Forelimb muscle (tissue), 1 donor: ENCODE data around the gene RAB24. TPM values are rescaled to one million over a fixed set of nuclear protein-coding genes. Genes with fewer than 3 reads are reported as not detected.
"Not testable (repeated sequence)": the region's sequence is repeated elsewhere in the genome, so short reads cannot be mapped to it uniquely, and the experiment has no call there.

ENCODE experiments used
- DNase-seq: peaks from one replicate; pipeline ENCODE4 v3.0.0-alpha.2; 2013; ENCODE audit warnings: low read depth
- polyA plus RNA-seq: library from polyadenylated mRNA; unstranded; fragments of 120-200 nt; gene quantifications from one replicate; pipeline ENCODE4 v1.2.1, GENCODE V29; 2013; ENCODE audit not compliant: insufficient read length

RAB24 gene
- 27.1 TPM for polyA plus RNA-seq

DNA sequence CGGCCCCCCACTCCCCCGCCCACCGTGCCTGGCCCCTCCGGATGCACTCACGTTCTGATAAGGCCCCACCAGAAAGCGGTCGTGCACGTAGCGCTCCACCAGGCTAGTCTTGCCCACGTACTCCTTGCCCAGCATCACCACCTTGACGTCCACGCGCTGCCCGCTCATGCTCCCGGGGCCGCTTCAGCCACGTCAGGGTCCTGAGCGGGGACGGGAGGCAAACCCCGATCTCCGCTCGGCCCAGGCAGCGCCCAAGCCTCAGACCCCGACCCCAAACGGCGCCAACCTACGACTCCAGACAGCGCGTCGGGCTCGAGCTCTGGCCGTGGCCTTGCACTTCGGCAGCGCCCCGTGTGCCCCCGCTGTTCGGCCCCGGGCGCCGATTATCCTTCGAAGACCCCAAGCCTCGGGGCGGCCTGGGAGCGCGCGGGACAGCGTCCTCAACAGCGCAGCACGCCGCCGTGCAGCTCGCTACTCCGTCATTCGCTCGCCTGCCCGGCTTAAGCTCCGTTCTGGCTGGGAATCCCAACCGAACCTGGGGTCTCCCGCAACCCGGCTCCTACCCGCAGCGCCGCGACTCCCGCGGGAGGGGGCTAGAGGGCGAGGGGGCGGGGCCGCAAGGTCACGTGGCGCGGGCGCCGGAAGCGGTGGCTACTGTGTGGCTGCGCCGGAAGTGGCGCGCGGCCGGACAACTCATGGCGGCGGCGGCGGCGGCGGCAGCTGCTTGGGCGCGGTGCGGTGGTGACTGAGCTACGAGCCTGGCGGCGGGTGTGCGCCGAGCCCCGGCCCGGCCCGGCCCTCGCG is at the start of gene RAB24, which contains the start of gene PRELID1:
Gene RAB24, minus strand, starts transcription at position 599 of the 804 bp plus-strand sequence. Its CDS starts 431 bp downstream, at position 168.
Gene PRELID1, plus strand, starts transcription at position 679 of the 804 bp plus-strand sequence. CDS start 187 bp downstream, outside the sequence.
- DNase-seq = no peak

DNA sequence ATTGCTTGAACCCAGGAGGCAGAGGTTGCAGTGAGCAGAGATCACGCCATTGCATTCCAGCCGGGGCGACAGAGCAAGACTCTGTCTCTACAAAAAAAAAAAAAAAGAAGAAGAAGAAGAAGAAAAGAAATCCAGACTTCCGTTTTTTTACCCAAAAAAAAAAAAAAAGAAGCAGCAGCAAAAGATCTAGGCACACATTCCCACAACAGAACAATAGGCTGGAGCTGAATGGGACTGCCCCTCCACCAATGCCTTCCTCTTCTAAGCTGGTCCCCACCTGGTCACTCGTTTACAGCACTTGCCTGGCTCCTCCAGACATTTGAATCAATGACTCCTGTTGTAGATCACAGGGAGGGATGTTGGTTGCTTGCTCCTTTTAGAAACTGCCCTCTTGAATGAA is 49.6 kb upstream of the RAB24 start:
- DNase-seq = no peak

DNA sequence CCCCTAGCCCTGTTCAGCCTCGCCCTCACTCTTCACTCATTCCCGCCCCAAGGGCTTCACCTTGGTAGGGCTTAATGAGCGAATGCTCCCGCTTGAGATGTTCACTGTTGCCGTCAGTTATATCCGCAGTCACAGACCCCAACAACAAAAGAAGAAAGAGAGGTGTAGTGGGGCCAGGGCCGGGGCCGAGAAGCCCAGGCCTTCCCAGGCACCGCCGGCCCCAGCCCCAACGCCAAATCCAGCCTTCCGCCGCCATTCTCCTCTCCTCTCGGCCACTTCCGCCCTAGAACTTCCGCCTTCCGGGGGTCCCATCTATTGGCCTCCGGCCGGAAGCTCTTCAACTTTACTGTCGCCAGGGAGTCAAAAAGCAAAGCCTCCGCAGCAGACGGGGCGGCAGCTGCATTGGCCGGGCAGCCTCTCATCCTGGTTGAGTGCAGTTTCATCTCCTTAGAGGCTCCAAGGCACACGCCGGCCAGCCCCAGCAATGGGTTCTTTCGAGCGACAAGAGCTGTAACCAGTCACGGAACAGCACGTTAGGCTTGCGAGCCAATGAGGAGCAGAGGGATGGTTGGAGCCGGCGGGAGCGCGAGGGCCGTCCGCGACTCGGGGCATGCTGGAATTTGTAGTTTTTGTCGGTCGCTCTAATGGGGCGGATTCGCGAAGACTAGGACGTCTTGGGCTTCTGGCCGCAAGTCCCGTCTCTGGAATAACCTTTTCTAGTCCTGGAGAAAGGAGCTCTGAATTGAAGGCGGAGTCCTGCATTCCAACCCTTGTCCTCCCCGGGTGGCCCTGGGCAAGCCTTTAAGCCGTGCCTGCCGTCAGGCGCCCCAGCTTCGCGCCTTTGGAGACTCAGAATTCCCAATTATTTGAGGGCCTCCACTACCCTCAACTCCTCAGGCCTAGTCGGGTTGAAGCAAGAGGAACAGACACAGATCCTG is 48.1 kb upstream of the RAB24 start, which contains the start of gene LMAN2:
Gene LMAN2, minus strand, starts transcription at position 277 of the 938 bp plus-strand sequence. Its CDS starts 21 bp downstream, at position 256.
- DNase-seq = peak; percentile 96

DNA sequence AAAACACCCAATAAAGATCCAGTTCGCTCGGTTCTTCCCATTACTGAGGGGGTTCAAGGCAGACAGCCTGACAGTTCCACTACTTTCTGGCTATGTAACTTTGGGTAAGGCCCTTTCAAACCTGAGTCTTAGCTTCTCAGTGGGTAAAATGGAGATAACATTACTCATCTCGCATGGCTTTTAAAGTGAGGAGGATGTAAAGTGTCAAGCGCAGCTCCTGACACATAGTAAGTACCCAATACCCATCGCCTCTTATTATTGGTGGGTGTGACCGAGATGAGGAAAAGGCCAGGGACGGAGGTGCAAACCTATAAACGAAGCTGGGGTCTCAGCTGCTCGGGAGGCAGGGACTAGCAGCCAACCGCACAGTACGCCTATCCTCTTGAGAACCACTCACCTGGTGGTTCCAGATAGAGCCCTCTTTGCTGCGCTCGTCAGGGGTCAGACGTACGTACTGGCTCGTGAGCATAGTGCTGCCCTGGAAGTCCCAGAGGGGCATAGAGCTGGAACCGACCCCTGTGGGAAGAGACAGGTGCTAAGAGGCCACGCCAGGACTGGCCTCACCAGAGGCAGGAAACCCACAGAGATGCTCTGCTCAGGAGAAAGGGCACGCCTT is 47.4 kb upstream of the RAB24 start:
- no peak for DNase-seq

DNA sequence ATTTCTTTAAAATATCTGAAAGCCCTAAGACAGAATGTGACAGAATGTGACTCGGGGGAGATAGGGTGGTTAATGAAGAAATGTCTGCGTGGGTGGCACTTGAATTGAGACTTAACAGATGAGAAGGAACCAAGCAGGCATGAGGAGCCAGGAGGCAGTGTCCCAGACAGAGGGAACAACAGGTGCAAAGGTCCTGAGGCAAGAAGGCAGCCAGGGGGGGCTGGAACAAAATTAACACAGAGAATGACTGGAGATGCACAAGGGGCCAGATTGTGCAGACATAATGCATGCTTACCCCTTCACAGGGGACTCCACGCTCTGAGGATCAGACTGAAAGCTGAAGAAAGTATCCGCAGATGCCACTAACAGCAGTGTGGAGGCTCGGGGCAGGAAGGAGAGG is 46.2 kb upstream of the RAB24 start:
- DNase-seq = no peak

DNA sequence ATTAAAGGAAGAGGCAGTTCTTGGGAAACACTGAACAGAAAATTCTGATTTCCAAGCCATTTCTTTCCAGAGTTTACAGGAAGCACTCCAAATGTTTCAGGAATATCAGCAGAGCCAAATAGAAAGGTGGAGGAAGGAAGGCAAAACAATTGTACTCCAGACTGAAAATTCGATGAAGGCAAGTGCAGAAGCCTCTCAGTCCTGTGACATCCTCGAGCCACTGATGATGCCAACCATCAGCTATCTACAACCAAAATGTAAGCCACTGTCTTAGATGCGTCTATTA is 45.8 kb upstream of the RAB24 start:
- no peak for DNase-seq

DNA sequence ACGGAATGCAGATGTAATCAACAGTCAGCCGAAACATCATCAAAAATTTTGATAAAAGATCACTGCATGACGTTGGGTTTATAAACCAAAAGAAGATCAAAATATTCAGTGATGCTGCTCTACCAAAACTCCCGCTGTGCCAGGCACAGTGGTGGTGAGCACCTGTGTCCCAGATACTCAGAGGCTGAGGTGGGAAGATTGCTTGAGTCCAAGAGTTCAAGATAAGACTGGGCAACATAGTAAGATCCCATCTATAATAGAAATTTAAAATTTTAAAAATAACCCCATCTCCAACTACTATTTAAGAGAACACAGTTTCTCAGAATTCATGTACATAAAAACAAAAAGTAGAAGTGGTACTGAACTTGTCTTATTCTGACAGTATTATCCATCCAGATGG is 44.2 kb upstream of the RAB24 start:
- no peak for DNase-seq

DNA sequence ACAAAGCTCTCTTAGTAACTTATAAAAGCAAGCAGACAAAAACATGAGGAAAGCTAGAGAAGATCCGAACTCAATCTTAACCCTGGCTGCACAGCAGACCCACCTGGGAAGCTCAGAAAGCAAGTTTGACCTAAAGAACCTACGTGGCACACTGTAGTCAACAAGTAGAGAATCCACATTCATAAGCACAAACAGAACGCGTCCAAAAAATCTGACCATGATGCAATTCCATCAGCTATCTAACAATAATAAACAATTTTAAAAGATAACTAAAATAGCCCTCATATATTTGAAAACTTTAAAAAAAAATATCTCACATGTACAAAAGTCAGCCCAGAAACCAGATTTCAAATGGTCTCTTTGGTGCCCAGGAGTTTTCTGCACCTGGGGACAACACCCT is 43.3 kb upstream of the RAB24 start:
- DNase-seq = no peak

DNA sequence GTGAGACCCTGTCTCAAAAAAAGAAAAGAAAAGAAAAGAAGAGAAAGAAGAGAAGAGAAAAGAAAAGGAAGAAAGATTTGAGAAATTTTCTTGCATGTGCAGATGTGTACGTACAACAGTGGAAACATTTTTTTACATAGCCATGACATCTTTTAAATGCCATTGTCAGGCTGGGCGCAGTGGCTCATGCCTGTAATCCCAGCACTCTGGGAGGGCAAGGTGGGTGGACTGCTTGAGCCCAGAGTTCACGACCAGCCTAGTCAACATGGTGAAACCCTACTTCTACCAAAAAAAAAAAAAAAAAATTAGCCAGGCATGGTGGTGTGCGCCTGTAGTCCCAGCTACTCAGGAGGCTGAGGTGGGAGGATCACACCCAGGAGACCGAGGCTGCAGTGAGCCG is 41.4 kb upstream of the RAB24 start:
- DNase-seq = no peak

DNA sequence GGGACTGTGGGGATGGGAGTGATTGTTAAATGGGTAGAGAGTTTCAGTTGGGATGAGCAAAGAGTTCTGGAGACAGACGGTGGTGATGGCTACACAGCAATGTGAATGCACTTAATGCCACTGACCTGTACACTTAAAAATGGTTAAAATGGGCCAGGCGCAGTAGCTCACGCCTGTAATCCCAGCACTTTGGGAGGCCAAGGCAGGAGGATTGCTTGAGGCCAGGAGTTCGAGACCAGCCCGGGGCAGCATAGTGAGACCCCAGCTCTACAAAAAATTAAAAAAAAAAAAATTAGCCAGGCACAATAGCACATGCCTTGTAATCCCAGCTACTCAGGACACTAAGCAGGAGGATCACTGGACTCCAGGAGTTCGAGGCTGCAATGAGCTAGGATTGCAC is 40.3 kb upstream of the RAB24 start:
- no peak for DNase-seq

DNA sequence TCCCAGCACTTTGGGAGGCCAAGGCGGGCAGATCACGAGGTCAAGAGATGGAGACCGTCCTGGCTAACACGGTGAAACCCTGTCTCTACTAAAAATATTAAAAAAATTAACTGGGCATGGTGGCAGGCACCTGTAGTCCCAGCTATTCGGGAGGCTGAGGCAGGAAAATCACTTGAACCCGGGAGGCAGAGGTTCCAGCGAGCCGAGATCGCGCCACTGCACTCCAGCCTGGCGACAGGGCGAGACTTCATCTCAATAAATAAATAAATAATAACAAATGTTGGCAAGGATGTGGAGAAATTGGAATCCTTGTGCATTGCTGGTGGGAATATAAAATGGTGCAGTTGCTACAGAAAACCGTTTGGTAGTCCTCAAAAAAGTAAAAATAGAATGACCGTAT is 39.5 kb upstream of the RAB24 start:
- not testable (repeated sequence) for DNase-seq

DNA sequence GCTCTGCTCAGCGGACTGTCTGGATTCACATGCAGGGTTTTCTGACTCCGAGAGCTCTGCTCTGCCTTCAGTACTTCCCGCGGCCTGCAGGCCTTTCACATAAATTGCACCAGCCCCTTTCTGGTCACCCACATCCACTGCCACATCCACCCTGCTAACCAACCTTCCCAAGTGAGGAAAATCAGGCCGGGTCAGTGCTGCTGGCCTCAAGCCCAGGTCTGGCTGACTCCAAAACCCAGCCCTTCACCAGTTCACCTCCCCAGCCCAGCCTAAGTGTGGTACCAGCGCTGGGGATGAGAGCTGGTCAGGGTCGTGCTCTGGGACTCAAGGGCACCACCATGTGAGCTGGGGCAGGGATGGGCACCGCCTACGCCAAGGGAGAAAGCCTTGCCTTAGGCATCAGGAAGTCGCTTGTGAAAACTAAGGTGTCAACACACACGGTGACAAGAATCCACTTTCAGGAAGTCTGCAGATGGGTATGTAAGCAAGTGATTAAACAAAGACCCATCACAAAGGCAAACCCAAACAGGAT is 35.7 kb upstream of the RAB24 start:
- DNase-seq = no peak

DNA sequence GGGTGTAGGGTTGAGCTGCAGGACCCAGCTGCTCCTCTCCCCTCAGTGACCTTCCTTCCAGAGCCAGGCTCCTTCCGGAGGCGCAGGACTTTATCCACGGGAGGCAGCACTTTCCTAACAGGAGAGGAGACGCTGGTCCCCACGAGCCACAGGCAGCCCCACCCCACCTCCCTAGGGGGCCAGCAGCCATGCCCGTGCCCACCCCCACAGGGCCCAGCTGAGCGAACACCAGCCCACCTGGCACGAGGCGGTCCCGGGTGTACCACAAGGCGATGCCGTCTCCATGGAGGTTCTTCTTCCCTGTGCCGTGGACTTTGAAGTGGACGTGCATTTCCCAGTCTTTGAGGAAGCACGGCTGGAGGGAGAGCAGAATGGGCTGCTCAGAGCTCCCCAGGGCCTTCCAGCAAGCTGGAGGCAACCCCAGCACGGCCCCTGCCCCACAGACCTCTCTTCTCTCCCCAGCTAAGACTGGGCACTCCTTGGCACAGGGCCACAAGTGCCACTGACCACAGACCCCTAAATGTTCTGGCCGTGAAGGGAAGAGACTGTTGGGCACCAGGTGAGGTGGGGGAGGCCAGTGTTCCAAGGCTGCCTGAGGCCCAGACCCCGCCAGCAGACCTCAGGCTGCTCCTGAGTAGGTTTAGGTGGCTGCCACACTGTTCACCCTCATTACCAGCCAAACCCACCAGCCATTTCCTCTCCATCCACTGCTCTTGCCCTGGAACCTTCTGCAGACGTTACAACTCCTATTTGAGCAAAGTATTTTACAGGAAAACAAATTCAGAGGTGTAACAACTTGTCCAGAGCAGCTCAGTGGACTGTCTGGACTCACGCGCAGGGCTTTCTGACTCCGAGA is 35.0 kb upstream of the RAB24 start:
- DNase-seq = no peak

DNA sequence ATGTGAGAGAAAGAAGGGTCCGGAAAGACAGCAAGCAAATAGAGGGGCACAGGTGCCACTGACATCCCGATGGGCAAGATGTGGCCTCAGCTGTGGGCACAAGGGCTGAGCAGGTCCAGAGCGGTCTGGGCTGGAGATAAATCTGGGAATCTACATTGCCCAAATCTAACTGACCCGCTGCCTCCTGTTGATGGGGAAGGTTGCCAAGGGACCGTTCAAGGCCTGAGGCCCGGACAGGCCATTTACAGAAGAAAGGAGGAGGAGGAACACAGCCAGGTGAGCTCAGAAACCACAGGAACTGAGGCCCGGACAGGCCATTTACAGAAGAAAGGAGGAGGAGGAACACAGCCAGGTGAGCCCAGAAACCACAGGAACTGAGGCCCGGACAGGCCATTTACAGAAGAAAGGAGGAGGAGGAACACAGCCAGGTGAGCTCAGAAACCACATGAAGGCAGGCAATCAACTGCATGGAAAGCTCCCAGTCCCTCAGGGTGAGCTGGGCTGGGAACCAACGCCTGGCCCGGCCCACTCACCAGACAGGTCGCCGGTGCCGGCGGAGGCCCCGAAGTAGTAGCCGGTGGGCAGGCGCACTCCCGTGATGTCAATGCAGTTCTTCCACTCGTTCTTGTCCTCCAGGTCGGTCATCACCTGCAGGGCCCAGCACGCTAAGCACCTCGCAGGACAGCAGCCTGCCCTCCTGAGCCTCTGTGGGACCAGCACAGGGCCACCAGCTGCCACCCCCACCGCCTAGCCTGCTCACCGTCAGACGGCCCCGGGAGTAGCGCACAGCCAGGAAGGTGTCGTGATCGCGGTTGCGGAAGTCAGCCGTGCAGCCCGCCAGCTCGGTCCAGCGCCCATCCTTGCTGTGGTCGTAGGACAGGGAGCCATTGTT is 33.3 kb upstream of the RAB24 start:
- DNase-seq = no peak

DNA sequence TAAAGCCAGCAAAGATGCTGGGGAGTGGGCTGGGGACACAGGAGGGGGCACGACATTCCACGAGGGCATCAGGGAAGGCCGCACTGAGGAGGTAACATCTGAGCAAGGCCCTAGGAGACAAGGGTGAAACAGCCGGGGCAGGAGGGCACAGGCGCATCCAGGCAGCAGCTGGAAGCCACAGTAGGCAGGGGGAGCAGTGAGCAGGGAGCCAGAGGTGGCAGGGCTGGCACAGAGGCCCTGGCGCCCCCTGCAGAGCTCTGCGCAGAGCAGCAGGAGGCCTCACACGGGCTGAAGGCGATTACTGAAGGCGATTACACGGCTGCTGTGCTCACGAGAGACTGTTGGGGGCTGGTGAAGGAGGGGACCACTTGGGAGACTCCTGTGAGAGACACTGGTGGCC is 32.6 kb upstream of the RAB24 start:
- DNase-seq = no peak

DNA sequence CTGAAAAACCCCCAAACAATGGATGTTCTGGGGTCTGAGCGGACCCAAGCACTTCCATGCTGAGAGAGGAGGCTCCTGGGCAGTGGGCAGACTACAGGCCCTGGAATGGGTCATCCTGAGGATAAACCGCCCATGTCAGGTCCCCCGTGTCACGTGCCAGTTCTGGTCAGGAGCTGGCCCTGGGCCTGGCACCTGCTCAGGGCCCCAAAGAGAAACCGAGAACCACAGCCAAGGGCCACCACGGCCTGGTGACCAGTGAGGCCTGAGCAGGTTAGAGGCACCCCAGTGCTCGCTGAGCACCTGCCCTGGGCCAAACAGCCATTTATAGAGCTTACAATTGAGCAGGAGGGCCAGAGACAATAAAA is 32.2 kb upstream of the RAB24 start:
- no peak for DNase-seq

DNA sequence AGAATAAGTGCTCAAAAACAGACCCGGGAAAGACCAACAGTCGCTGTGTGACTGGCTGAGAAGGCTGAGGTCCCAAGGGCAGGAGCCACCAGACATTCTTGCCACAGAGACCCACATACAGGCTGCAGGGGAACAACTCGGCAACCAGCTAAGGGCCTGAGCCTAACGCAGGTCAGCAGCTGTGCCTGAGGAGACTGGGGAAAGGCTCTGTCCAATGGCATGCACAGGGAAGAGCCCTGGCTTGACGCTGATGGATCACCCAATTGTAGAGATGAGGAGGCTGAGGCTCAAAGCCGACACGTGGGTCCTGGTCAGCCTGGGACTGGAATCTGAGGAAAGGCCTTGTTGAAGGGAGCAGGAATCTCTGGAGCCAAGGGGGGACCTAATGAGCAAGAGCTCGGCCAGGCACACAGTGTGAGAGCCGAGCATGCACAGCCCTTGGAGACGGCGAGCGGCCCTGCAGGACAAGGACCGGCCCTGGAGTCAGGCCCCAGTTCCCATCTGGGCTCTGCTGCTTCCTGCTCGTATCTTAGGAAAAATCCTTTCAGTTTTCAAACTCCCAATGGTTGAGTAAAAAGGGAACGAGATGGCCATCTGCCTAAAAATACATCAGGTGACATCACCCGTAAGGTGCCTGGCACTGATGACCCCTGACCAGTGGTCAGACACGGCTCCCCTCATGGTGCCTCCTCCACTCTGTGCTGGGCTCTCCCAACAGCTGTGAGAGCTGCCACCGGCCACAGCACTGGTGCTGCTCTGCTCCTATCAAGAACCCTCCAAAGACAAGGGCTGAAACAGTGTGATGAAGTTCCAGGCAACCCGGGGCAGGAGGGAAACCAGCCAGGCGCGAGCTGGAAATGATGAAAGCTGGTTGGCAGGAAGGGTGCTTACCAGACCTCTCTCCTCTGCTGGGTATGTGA is 31.5 kb upstream of the RAB24 start:
- no peak for DNase-seq

DNA sequence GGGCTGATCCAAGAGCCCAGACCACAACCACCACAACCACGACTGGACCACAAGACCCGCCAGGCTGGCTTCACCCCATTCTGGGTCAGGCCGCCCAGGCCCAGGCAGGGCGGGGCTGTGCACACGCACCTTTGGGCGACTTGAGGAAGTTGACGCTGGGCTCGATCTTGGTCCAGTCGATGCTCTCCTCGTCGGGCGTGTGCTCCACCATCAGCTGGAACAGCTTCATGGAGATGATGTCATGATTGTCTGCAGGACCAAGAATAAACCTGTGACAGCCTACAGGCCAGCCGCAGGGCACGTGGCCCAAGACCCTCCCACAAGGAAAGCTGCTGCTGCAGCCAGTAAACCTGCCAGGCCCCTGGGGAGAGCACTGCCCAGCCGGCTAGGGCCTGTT is 30.6 kb upstream of the RAB24 start:
- DNase-seq = no peak
